Hindlimb muscle (tissue), 1 donor: ENCODE results near the gene BRME1. TPM values are rescaled to one million over a fixed set of nuclear protein-coding genes. Genes with fewer than 3 reads are reported as not detected.
A peak's percentile ranks its signal among the peaks of the same experiment; 100 is the strongest.

Source experiments
- DNase-seq: peaks from one replicate; pipeline ENCODE4 v3.0.0-alpha.2; 2013
- polyA plus RNA-seq: library from polyadenylated mRNA; unstranded; fragments of 120-200 nt; gene quantifications from one replicate; pipeline ENCODE4 v1.2.1, GENCODE V29; 2013; ENCODE audit not compliant: insufficient read length

BRME1 gene
- polyA plus RNA-seq, 1 donor: 3.7 TPM

- DNase-seq: no peak
These were observed 18.9 kb downstream of the BRME1 start for GRCh38 chr19:13887018-13887436.

GRCh38 chr19:13885826-13886365 lies 20.0 kb downstream of the BRME1 start:
- DNase-seq: no peak

- DNase-seq: no peak
These were observed 21.0 kb downstream of the BRME1 start for GRCh38 chr19:13884726-13885591.

- DNase-seq: no peak
These were observed 22.3 kb downstream of the BRME1 start for GRCh38 chr19:13883516-13884064.

GRCh38 chr19:13882836-13883235 lies 23.1 kb downstream of the BRME1 start:
- DNase-seq: no peak

- DNase-seq: no peak
These were observed 23.5 kb downstream of the BRME1 start for GRCh38 chr19:13882419-13882795.

GRCh38 chr19:13881692-13882418 lies 24.1 kb downstream of the BRME1 start:
- no peak for DNase-seq

GRCh38 chr19:13881251-13881691 lies 24.6 kb downstream of the BRME1 start:
- no peak for DNase-seq

- DNase-seq: peak; percentile 96
These were observed 25.6 kb downstream of the BRME1 start for GRCh38 chr19:13880059-13881043.

GRCh38 chr19:13877303-13877702 lies 28.6 kb downstream of the BRME1 start:
- no peak for DNase-seq

- no peak for DNase-seq
These were observed 29.1 kb downstream of the BRME1 start, which contains the start of gene NANOS3 for GRCh38 chr19:13876834-13877233. Gene NANOS3 (plus strand): TSS chr19:13877134. CDS start chr19:13877249, 115 bp downstream.

GRCh38 chr19:13875824-13876223 lies 30.1 kb downstream of the BRME1 start:
- no peak for DNase-seq

GRCh38 chr19:13873834-13874515 lies 31.9 kb downstream of the BRME1 start:
- no peak for DNase-seq

GRCh38 chr19:13872695-13873389 lies 33.1 kb downstream of the BRME1 start:
- DNase-seq: no peak

GRCh38 chr19:13872339-13872694 lies 33.6 kb downstream of the BRME1 start:
- DNase-seq: no peak

GRCh38 chr19:13870873-13871272 lies 35.0 kb downstream of the BRME1 start:
- no peak for DNase-seq

GRCh38 chr19:13869281-13869680 lies 36.6 kb downstream of the BRME1 start:
- no peak for DNase-seq

- DNase-seq: no peak
These were observed 37.3 kb downstream of the BRME1 start for GRCh38 chr19:13868663-13869062.

- DNase-seq: no peak
These were observed 39.4 kb downstream of the BRME1 start for GRCh38 chr19:13866463-13867046.
